ENCODE data around the gene CRYBG3.

DNA sequence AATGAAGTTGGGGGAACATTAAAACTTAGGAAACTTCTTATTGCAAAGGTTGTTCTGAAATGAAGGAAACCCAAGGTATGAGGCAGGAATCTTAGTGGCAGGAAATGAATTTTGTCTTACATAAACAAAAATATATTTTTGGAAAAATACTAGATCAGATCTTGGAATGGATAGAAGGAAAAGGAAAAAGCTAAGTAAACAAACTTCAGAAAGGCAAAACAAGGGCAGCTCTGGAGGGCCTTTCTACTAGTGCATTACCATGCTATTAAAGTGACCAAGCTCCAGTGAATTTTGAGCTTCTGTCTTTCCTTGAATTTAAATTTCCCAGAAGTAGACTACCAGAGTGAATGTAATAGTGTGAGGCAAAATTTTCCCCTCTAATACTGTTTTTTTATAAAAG, 43.7 kb upstream of the CRYBG3 start:
- no peak for TF ChIP-seq POLR2A (IDR thresholded peaks at IDR 0.05)
- TF ChIP-seq, protein P1, sequence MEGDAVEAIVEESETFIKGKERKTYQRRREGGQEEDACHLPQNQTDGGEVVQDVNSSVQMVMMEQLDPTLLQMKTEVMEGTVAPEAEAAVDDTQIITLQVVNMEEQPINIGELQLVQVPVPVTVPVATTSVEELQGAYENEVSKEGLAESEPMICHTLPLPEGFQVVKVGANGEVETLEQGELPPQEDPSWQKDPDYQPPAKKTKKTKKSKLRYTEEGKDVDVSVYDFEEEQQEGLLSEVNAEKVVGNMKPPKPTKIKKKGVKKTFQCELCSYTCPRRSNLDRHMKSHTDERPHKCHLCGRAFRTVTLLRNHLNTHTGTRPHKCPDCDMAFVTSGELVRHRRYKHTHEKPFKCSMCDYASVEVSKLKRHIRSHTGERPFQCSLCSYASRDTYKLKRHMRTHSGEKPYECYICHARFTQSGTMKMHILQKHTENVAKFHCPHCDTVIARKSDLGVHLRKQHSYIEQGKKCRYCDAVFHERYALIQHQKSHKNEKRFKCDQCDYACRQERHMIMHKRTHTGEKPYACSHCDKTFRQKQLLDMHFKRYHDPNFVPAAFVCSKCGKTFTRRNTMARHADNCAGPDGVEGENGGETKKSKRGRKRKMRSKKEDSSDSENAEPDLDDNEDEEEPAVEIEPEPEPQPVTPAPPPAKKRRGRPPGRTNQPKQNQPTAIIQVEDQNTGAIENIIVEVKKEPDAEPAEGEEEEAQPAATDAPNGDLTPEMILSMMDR (IDR thresholded peaks at IDR 0.05) = no peak
